ENCODE measurements around the gene ATXN7. TPM values are rescaled to one million over a fixed set of nuclear protein-coding genes. Genes with fewer than 3 reads are reported as not detected.

The ATXN7 gene
- total RNA-seq, 1 experiment from 2014 or later: 27.5 TPM

GRCh38 chr3:64021922-64022321 lies 158.3 kb downstream of the ATXN7 start:
- intact Hi-C loops (cut with micrococcal nuclease): no loop called here
- Histone ChIP-seq H3K9ac (ENCODE audit: low read length) (peak overlapping the region; percentile 92; the same call in 1 of the 2 replicates), H3K4me2 (ENCODE audit: low read length) (peak overlapping the region; percentile 95), H3K27me3 (ENCODE audit: insufficient read depth, low read length) (peaks cover 5% of the 10 kb centered on the region; the same call in 1 of the 2 replicates), H3K9me3 (ENCODE audit: control insufficient read depth in 1 of 2, insufficient read depth in 1 of 2, low read depth in 1 of 2, low read length in 2 of 2) (no peaks in the 10 kb centered on the region), H3K4me3 (replicated peaks in 1 of 2; ENCODE audit: low read depth in 1 of 2, low read length in 2 of 2) (peak overlapping the region; percentile 87 to 92), H4K20me1 (ENCODE audit: insufficient read depth) (peaks cover 7% of the 10 kb centered on the region; the same call in 1 of the 2 replicates), H3K36me3 (ENCODE audit: control insufficient read depth in 1 of 2, insufficient read depth in 2 of 2, low read length in 2 of 2) (peaks cover 25 to 36% of the 10 kb centered on the region in 2 experiments), H3K9me2 (ENCODE audit: insufficient read depth) (no peaks in the 10 kb centered on the region), H2AFZ (ENCODE audit: low read depth, low read length, poor library complexity, severe bottlenecking) (no peak overlapping the region), H3K4me1 (ENCODE audit: control insufficient read depth in 1 of 2, insufficient read depth in 2 of 2, low read length in 2 of 2) (peaks cover 5 to 13% of the 10 kb centered on the region in 2 experiments; a peak in 3 of 4 replicates), H3K27ac (ENCODE audit: low read depth, low read length) (no peak overlapping the region), H3K79me2 (ENCODE audit: insufficient read depth, low read length) (peaks cover 63% of the 10 kb centered on the region)
- CTCF ChIA-PET: no interaction called here
- POLR2A ChIA-PET: no interaction called here
- RAD21 ChIA-PET (ENCODE audit: low non-redundant PET in 1 of 2, low total read pairs in 2 of 2, uncharacterized antibody in 2 of 2, unreplicated experiment in 2 of 2): no interaction called here
- BruUV-seq (replicated peaks): no TSS peak
- TF ChIP-seq EGR1 (IDR thresholded peaks at IDR 0.05; ENCODE audit: low read depth) (no peak), ZNF274 (IDR thresholded peaks at IDR 0.05; ENCODE audit: low read depth, low read length) (no peak), SIN3A (IDR thresholded peaks at IDR 0.05; ENCODE audit: low read depth) (no peak), POLR2A (IDR thresholded peaks at IDR 0.05; ENCODE audit: borderline replicate concordance, extremely low read depth, insufficient read depth, insufficient read length) (no peak), CBX3 (IDR thresholded peaks at IDR 0.05; ENCODE audit: low read depth) (no peak), SRF (IDR thresholded peaks at IDR 0.05; ENCODE audit: low read depth) (no peak), YY1 (IDR thresholded peaks at IDR 0.05; ENCODE audit: extremely low read depth, insufficient replicate concordance, low read depth, low read length) (no peak), CEBPB (IDR thresholded peaks at IDR 0.05; ENCODE audit: low read depth) (no peak), EZH2 (IDR thresholded peaks at IDR 0.05) (no peak), JUND (IDR thresholded peaks at IDR 0.05) (no peak), MAX (IDR thresholded peaks at IDR 0.05) (no peak), EZH2phosphoT487 (IDR thresholded peaks at IDR 0.05; ENCODE audit: borderline replicate concordance) (no peak), FOSL1 (IDR thresholded peaks at IDR 0.05; ENCODE audit: low read depth) (no peak)
- TF ChIP-seq, protein P1, sequence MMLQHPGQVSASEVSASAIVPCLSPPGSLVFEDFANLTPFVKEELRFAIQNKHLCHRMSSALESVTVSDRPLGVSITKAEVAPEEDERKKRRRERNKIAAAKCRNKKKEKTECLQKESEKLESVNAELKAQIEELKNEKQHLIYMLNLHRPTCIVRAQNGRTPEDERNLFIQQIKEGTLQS (IDR thresholded peaks at IDR 0.05): no peak
- TF ChIP-seq, protein P2, sequence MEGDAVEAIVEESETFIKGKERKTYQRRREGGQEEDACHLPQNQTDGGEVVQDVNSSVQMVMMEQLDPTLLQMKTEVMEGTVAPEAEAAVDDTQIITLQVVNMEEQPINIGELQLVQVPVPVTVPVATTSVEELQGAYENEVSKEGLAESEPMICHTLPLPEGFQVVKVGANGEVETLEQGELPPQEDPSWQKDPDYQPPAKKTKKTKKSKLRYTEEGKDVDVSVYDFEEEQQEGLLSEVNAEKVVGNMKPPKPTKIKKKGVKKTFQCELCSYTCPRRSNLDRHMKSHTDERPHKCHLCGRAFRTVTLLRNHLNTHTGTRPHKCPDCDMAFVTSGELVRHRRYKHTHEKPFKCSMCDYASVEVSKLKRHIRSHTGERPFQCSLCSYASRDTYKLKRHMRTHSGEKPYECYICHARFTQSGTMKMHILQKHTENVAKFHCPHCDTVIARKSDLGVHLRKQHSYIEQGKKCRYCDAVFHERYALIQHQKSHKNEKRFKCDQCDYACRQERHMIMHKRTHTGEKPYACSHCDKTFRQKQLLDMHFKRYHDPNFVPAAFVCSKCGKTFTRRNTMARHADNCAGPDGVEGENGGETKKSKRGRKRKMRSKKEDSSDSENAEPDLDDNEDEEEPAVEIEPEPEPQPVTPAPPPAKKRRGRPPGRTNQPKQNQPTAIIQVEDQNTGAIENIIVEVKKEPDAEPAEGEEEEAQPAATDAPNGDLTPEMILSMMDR (IDR thresholded peaks at IDR 0.05 in 2 of 3, conservative IDR thresholded peaks at IDR 0.05 in 1 of 3; ENCODE audit: borderline replicate concordance in 1 of 3, insufficient read depth in 1 of 3, low read depth in 2 of 3, low read length in 2 of 3): no peak
- TF ChIP-seq, protein P3, sequence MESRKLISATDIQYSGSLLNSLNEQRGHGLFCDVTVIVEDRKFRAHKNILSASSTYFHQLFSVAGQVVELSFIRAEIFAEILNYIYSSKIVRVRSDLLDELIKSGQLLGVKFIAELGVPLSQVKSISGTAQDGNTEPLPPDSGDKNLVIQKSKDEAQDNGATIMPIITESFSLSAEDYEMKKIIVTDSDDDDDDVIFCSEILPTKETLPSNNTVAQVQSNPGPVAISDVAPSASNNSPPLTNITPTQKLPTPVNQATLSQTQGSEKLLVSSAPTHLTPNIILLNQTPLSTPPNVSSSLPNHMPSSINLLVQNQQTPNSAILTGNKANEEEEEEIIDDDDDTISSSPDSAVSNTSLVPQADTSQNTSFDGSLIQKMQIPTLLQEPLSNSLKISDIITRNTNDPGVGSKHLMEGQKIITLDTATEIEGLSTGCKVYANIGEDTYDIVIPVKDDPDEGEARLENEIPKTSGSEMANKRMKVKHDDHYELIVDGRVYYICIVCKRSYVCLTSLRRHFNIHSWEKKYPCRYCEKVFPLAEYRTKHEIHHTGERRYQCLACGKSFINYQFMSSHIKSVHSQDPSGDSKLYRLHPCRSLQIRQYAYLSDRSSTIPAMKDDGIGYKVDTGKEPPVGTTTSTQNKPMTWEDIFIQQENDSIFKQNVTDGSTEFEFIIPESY (IDR thresholded peaks at IDR 0.05; ENCODE audit: extremely low read depth, insufficient replicate concordance, low read length): no peak
- TF ChIP-seq, protein P4, sequence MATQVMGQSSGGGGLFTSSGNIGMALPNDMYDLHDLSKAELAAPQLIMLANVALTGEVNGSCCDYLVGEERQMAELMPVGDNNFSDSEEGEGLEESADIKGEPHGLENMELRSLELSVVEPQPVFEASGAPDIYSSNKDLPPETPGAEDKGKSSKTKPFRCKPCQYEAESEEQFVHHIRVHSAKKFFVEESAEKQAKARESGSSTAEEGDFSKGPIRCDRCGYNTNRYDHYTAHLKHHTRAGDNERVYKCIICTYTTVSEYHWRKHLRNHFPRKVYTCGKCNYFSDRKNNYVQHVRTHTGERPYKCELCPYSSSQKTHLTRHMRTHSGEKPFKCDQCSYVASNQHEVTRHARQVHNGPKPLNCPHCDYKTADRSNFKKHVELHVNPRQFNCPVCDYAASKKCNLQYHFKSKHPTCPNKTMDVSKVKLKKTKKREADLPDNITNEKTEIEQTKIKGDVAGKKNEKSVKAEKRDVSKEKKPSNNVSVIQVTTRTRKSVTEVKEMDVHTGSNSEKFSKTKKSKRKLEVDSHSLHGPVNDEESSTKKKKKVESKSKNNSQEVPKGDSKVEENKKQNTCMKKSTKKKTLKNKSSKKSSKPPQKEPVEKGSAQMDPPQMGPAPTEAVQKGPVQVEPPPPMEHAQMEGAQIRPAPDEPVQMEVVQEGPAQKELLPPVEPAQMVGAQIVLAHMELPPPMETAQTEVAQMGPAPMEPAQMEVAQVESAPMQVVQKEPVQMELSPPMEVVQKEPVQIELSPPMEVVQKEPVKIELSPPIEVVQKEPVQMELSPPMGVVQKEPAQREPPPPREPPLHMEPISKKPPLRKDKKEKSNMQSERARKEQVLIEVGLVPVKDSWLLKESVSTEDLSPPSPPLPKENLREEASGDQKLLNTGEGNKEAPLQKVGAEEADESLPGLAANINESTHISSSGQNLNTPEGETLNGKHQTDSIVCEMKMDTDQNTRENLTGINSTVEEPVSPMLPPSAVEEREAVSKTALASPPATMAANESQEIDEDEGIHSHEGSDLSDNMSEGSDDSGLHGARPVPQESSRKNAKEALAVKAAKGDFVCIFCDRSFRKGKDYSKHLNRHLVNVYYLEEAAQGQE (IDR thresholded peaks at IDR 0.05; ENCODE audit: low read depth): no peak
- ATAC-seq (no peak), DNase-seq (ENCODE audit: low read depth, low spot score) (no peak)

Measured in HCT116 (cell line).